Kidney (tissue), 14 donors: Measurements from ENCODE around the gene EEFSEC. TPM values are rescaled to one million over a fixed set of nuclear protein-coding genes. Genes with fewer than 3 reads are reported as not detected.

ENCODE experiments used
- DNase-seq, 5 donors: peaks; one replicate each; pipeline ENCODE4 v3.0.0-alpha.2; 2013 to 2020
- FAIRE-seq: peaks from 2 replicates; lab custom pipeline; 2012; peaks lifted over from hg19 to GRCh38; lab: Jason Lieb, UNC
- H3K27ac ChIP-seq, 2 donors: one replicate each; pipeline ENCODE4 v1.7.0; 2013; ENCODE audit warnings: low read depth in 2 of 2, low read length in 2 of 2, inconsistent platforms in 1 of 2
- H3K27me3 ChIP-seq: one replicate; pipeline ENCODE4 v1.7.1; 2013; ENCODE audit warnings: low read length, inconsistent platforms; ENCODE audit not compliant: control insufficient read depth, insufficient read depth
- H3K36me3 ChIP-seq, 3 donors: one replicate each; pipeline versions ENCODE4 v1.7.0 to v1.7.1; 2013; ENCODE audit warnings: low read length in 3 of 3, control low read depth in 1 of 3, inconsistent platforms in 1 of 3; ENCODE audit not compliant: insufficient read depth in 3 of 3, control insufficient read depth in 2 of 3
- H3K4me1 ChIP-seq, 3 donors: one replicate each; pipeline versions ENCODE4 v1.7.0 to v1.7.1; 2013; ENCODE audit warnings: low read length in 3 of 3, inconsistent platforms in 1 of 3, low read depth in 1 of 3; ENCODE audit not compliant: control insufficient read depth in 2 of 3, insufficient read depth in 2 of 3
- H3K4me3 ChIP-seq, 3 donors: one replicate each; pipeline versions ENCODE4 v1.7.0 to v1.8.1; 2013; ENCODE audit warnings: low read length in 3 of 3, control low read depth in 1 of 3, inconsistent platforms in 1 of 3
- H3K9ac ChIP-seq, 3 donors: one replicate each; pipeline versions ENCODE4 v1.7.0 to v1.7.1; 2013; ENCODE audit warnings: low read length in 3 of 3, control low read depth in 1 of 3, inconsistent platforms in 1 of 3
- H3K9me3 ChIP-seq, 3 donors: one replicate each; pipeline versions ENCODE4 v1.7.0 to v1.7.1; 2013; ENCODE audit warnings: low read length in 3 of 3, control low read depth in 1 of 3, inconsistent platforms in 1 of 3; ENCODE audit not compliant: control insufficient read depth in 2 of 3, insufficient read depth in 1 of 3
- intact Hi-C: fragments of 100-400 bp; cut with DNase I; formaldehyde crosslinking; loops from one replicate; pipeline ENCODE4 v1.11.1; 2022
- polyA plus RNA-seq: library from polyadenylated mRNA; stranded (reverse); fragments of 350-450 nt; fragmentation: Illumina TruSeq; extraction: RNeasy Lipid Tissue Mini Kit (QIAGEN cat#74804); gene quantifications from one replicate; pipeline ENCODE4 v1.2.3, GENCODE V29; 2014; ENCODE audit warnings: low read depth, low replicate concordance; ENCODE audit not compliant: insufficient read depth
- total RNA-seq: library from RNA; stranded (reverse); fragmentation: NEBNext Ultra II Directional; extraction: Animal tissue kit (Norgen Biotek cat#: 25700); gene quantifications from one replicate; pipeline ENCODE4 v1.2.1, GENCODE V29; 2021
- TF ChIP-seq, protein P1 (sequence below): IDR thresholded peaks from 3 replicates; pipeline ENCODE4 v1.5.1; 2012; ENCODE audit warnings: mild to moderate bottlenecking, moderate library complexity, borderline replicate concordance; ENCODE audit not compliant: insufficient read depth; ENCODE audit errors: extremely low read depth
- donor health status: control.
- donor health status: control.
- donor health status: control.
- donor health status: control.
- donor health status: control.
- donor health status: DM: yes; HTN: yes; CAD: no.
- donor health status: Normal renal cell carcinoma (clear cell type).

The EEFSEC gene
- total and polyA plus RNA-seq, 2 donors from 2014 or later: 15.2 to 23.2 TPM

DNA sequence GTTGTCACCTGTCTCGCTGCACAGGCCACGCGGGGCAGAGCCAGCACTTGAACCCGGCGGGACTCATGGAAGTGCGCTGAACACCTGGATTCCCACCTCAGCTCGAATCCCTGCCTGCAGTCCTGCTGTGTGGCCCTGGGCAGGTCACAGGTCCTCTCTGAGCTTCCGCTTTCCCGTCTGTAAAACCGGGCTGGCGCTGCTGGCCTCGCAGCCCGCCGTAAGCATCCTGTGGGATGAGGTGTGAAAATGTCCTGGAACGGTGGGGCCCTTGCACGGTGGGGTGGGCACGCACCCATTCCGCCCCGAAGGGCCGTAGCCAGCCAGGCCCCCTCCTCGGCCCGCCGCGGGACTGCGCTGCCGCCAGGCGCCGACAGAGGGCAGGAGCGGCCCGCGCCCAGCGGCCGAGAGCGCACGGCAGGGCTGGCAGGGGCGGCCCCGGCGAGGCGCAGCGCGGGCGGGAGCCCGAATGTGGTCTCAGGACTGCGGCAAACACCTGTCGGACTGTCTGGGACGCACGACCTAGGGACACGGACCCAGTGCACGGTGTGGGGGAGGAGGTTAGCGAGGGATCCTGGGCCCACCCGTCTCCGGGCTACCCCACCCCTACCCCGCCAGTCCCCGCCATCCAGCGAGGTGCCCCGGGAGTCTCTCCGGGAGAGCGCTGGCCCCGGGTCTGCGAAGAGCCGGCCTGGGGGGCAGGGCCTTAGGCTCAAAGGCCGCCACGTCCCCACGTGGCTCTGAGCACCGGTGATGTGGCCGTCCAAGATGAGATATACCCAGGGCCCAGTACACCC, 273.0 kb downstream of the EEFSEC start:
- TF ChIP-seq, protein P1, sequence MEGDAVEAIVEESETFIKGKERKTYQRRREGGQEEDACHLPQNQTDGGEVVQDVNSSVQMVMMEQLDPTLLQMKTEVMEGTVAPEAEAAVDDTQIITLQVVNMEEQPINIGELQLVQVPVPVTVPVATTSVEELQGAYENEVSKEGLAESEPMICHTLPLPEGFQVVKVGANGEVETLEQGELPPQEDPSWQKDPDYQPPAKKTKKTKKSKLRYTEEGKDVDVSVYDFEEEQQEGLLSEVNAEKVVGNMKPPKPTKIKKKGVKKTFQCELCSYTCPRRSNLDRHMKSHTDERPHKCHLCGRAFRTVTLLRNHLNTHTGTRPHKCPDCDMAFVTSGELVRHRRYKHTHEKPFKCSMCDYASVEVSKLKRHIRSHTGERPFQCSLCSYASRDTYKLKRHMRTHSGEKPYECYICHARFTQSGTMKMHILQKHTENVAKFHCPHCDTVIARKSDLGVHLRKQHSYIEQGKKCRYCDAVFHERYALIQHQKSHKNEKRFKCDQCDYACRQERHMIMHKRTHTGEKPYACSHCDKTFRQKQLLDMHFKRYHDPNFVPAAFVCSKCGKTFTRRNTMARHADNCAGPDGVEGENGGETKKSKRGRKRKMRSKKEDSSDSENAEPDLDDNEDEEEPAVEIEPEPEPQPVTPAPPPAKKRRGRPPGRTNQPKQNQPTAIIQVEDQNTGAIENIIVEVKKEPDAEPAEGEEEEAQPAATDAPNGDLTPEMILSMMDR: peak; percentile 95
- peaks cover 0 to 13% (median 0%) of the 10 kb centered on the region in 3 donors for H3K4me1 ChIP-seq
- DNase-seq: peak; percentile 61 to 82 (median 68)
- intact Hi-C loops: loop anchor here (5.0 kb wide), 1 partner anchor 181 kb away; no protein-coding TSS in a partner anchor
- H3K9ac ChIP-seq: no peak overlapping the region
- H3K9me3 ChIP-seq: no peaks in the 10 kb centered on the region
- no peak for FAIRE-seq
- H3K27ac ChIP-seq: no peak overlapping the region
- no peaks in the 10 kb centered on the region for H3K27me3 ChIP-seq
- no peaks in the 10 kb centered on the region for H3K36me3 ChIP-seq
- peak overlapping the region in 1 of 3 donors; percentile 32 for H3K4me3 ChIP-seq

DNA sequence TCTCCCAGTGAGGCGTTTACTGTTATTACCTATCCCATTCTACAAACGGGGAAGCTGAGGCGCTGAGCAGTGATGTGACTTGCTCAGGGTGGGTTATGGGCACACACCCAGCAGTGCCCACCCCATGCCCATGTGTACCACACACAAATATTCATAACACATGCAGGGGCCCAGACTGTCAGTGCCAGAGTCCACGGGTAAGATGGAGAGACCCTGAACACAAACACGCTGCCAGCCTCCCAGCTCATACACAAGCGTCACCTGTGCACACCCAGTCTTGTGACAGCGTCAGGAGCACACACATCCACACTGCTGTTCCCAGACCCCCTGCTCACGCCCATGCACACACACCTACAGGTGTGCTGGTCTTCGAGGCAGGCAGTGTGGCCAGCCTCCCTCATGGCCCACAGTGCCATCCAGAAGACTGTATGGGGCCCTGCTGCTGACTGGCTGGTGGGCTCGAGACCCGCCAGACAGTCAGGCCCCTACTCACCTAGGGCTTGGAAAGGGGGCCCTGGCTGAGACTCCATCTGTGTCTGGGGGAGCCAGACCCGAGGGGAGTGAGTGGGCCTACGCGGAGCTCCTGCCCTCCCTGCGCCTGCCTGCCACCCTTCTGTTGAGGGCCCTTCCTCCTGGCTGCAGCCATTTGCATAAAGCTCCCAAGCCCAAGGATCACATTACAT, 274.0 kb downstream of the EEFSEC start:
- FAIRE-seq (no peak), DNase-seq (peak in 1 of 5 donors; percentile 62)
- Histone ChIP-seq H3K9ac (no peak overlapping the region), H3K36me3 (no peaks in the 10 kb centered on the region), H3K9me3 (no peaks in the 10 kb centered on the region), H3K4me3 (no peak overlapping the region), H3K4me1 (peaks cover 0 to 13% (median 0%) of the 10 kb centered on the region in 3 donors), H3K27me3 (peaks cover 3% of the 10 kb centered on the region), H3K27ac (peak overlapping the region; percentile 24 to 32)
- TF ChIP-seq, protein P1: no peak
- intact Hi-C loops: loop anchor here (5.0 kb wide), 1 partner anchor 180 kb away; no protein-coding TSS in a partner anchor

DNA sequence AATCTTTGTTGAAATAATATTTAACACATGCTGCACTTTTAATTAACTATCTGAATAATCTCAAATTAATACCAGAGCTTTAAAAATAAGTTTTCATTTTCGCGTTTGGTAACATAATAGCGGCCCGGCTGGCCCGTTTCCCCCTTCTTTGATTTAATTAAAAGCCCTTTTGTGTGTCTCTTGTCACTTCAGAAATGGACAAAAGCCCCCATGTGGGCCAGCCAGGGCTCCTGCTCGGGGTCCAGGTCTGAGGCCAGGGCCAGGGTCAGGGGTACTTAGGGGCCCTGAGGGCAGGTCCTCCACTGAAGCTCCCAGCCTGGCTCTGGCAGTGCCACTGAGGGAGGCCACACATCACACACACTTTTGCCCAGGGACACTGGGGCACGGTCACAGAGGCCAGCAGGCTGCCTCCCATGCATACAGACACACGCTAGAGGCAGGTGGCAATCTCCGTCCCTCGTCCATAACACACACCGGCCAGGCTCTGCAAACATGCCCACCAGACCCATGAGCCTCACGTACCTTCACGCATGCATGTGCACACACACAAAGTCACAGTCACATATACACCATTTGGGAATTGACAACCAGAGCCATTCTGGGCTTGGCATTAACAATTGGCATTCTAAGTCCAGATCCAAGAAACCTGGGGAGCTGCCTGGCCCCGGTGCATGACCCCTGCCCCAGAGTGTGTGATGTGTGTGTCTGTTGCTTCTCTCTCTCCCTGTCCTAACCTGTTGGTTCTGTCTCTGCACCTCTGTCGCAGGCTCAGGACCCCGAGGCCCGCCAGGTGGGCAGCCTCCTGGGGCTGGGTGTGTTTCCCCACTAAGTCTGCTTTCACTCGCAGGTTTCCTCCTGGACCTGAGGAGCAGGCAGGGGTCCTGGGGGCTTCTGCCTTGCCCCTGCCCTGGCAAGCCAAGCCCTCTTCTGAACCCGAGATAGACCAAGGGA, 274.9 kb downstream of the EEFSEC start:
- peaks cover 0 to 13% (median 0%) of the 10 kb centered on the region in 3 donors for H3K4me1 ChIP-seq
- no peak overlapping the region for H3K9ac ChIP-seq
- intact Hi-C loops: loop anchor here (5.0 kb wide), 1 partner anchor 179 kb away; no protein-coding TSS in a partner anchor
- H3K9me3 ChIP-seq: no peaks in the 10 kb centered on the region
- peaks cover 3% of the 10 kb centered on the region for H3K27me3 ChIP-seq
- TF ChIP-seq, protein P1: no peak
- H3K4me3 ChIP-seq: no peak overlapping the region
- no peaks in the 10 kb centered on the region for H3K36me3 ChIP-seq
- no peak for FAIRE-seq
- DNase-seq: peak in 1 of 5 donors; percentile 61
- H3K27ac ChIP-seq: no peak overlapping the region
